ENCODE results near the gene DMKN.

DMKN gene

DNA sequence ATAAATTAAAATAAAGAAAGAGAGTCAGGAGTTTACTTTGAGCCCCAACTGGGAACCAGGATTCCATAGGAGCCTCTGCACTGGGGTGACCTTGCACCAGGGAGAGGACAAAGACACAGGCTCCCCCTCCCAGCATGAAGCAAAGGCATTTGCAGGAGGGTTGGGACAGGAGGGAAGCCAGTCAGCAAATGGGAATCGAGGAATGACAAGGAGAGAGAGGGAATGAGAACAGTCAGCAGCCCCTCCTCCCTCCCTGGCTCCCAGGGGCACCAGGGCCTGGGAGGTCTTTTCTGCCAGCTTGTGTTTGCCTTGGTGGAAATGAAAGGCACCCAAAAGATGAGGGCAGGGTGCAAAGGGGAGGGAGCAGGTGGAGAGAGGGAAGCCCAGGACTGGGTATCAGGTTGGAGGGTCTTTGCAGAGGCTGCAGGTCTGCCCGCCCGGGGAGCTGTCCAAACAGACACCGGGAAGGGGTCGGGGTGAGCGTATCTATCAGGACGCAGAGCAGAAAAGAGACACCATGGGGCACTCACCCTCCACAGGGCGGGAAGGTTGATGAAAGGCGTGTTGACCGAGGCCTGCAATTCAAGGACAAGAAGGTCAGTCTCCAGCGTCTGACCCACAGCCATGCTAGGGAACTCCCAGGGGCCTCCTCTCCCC is 10.9 kb upstream of the DMKN start:
- H3K9me3 ChIP-seq (ENCODE audit: control insufficient read depth, insufficient read depth, low read length): no peaks in the 10 kb centered on the region
- peaks cover 18% of the 10 kb centered on the region for H3K4me1 ChIP-seq (ENCODE audit: insufficient read depth, low read length)

GRCh38 chr19:35522745-35523327 is 9.4 kb upstream of the DMKN start:
- H3K4me1 ChIP-seq (ENCODE audit: insufficient read depth, low read length): peaks cover 18% of the 10 kb centered on the region
- H3K36me3 ChIP-seq (ENCODE audit: insufficient read depth, low read length): no peaks in the 10 kb centered on the region
- H3K9me3 ChIP-seq (ENCODE audit: control insufficient read depth, insufficient read depth, low read length): no peaks in the 10 kb centered on the region
- H3K9ac ChIP-seq (ENCODE audit: low read depth, low read length): no peak overlapping the region

More for the DNA sequence above, 10.9 kb upstream of the DMKN start:
- H3K9ac ChIP-seq (ENCODE audit: low read depth, low read length): peak overlapping the region; percentile 36; the same call in 1 of the 2 replicates
- no peaks in the 10 kb centered on the region for H3K36me3 ChIP-seq (ENCODE audit: insufficient read depth, low read length)

GRCh38 chr19:35521124-35521743 is 7.8 kb upstream of the DMKN start:
- no peak overlapping the region for H3K9ac ChIP-seq (ENCODE audit: low read depth, low read length)
- peaks cover 18% of the 10 kb centered on the region for H3K4me1 ChIP-seq (ENCODE audit: insufficient read depth, low read length)
- no peaks in the 10 kb centered on the region for H3K9me3 ChIP-seq (ENCODE audit: control insufficient read depth, insufficient read depth, low read length)
- H3K36me3 ChIP-seq (ENCODE audit: insufficient read depth, low read length): no peaks in the 10 kb centered on the region

- H3K9ac ChIP-seq (ENCODE audit: low read depth, low read length): no peak overlapping the region
- no peaks in the 10 kb centered on the region for H3K36me3 ChIP-seq (ENCODE audit: insufficient read depth, low read length)
- H3K4me1 ChIP-seq (ENCODE audit: insufficient read depth, low read length): peaks cover 10% of the 10 kb centered on the region
- H3K9me3 ChIP-seq (ENCODE audit: control insufficient read depth, insufficient read depth, low read length): no peaks in the 10 kb centered on the region
Measured at GRCh38 chr19:35519291-35519690, 5.8 kb upstream of the DMKN start.

DNA sequence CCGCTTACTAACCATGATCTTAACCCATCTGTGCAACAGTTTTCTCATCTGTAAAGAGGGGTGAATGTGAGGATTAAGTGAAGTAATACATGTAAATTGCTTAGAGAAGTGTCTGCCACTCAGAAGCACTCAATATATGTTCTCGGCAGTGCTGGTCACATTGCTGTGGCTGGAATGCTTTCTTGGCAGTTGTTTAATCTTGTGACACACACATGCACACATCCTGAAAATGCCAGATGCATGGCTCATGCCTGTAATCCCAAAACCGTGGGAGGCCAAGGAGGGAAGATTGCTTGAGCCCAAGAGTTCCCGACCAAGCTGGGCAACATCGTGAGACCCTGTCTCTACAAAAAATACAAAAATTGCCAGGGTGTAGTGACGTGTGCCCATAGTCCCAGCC is 4.9 kb upstream of the DMKN start:
- no peaks in the 10 kb centered on the region for H3K9me3 ChIP-seq (ENCODE audit: control insufficient read depth, insufficient read depth, low read length)
- no peaks in the 10 kb centered on the region for H3K36me3 ChIP-seq (ENCODE audit: insufficient read depth, low read length)
- no peak overlapping the region for H3K9ac ChIP-seq (ENCODE audit: low read depth, low read length)
- H3K4me1 ChIP-seq (ENCODE audit: insufficient read depth, low read length): peaks cover 8% of the 10 kb centered on the region

- no peak overlapping the region for H3K9ac ChIP-seq (ENCODE audit: low read depth, low read length)
- H3K36me3 ChIP-seq (ENCODE audit: insufficient read depth, low read length): no peaks in the 10 kb centered on the region
- no peaks in the 10 kb centered on the region for H3K9me3 ChIP-seq (ENCODE audit: control insufficient read depth, insufficient read depth, low read length)
- peaks cover 13% of the 10 kb centered on the region for H3K4me1 ChIP-seq (ENCODE audit: insufficient read depth, low read length)
Measured at GRCh38 chr19:35517342-35517741, 3.9 kb upstream of the DMKN start.

DNA sequence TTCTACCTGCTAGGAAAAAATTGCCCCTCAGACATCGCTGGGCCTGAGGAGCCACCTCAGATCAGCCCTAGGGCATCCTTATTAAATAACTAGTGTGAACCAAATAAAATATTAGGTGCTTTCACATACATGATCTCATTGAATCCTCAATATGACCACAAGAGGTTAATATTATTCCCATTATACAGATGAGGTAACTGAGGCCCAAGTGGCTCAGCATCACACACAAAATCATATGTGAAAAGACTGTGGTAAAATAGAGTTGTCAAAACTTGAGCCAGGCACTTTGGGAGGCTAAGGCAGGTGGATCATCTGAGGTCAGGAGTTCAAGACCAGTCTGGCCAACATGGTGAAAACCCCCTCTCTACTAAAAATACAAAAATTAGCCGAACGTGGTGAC is 2.9 kb upstream of the DMKN start:
- Histone ChIP-seq H3K4me1 (ENCODE audit: insufficient read depth, low read length) (peaks cover 10% of the 10 kb centered on the region), H3K9ac (ENCODE audit: low read depth, low read length) (no peak overlapping the region), H3K36me3 (ENCODE audit: insufficient read depth, low read length) (no peaks in the 10 kb centered on the region), H3K9me3 (ENCODE audit: control insufficient read depth, insufficient read depth, low read length) (no peaks in the 10 kb centered on the region)

DNA sequence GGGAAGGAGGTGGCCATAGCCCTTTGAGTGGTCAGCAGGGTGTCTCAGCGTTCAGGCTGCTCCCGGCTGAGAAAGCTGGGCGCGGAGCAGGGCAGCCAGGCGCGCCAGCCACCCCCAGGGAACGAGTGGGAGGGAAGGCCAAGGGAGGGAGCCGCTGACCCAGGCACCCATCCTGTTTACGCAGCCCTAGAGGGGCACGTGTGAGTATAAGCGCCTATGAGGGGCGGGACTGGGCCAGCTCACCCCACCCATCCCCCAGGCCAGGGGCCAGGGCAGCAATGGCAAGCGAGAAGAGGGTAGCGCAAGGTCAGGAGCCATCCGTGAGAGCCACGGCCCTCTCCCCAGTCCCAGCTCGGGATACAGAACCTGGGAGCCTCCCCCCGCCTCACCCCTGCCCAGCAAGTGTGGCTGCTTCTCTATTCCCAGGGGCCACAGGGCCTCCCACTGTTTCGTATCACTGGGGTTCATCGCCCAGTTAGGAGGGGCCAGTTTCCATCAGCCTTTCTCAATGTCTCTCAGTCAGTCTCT is 897 bp upstream of the DMKN start:
- no peaks in the 10 kb centered on the region for H3K36me3 ChIP-seq (ENCODE audit: insufficient read depth, low read length)
- peak overlapping the region; percentile 43; the same call in 1 of the 2 replicates for H3K9ac ChIP-seq (ENCODE audit: low read depth, low read length)
- no peaks in the 10 kb centered on the region for H3K9me3 ChIP-seq (ENCODE audit: control insufficient read depth, insufficient read depth, low read length)
- H3K4me1 ChIP-seq (ENCODE audit: insufficient read depth, low read length): peaks cover 7% of the 10 kb centered on the region; the same call in 1 of the 2 replicates

- Histone ChIP-seq H3K9ac (ENCODE audit: low read depth, low read length) (no peak overlapping the region; the same call in 1 of the 2 replicates), H3K9me3 (ENCODE audit: control insufficient read depth, insufficient read depth, low read length) (no peaks in the 10 kb centered on the region)
Measured at GRCh38 chr19:35512831-35513627, 420 bp downstream of the DMKN start.

GRCh38 chr19:35511337-35511736 is 2.1 kb downstream of the DMKN start:
- Histone ChIP-seq H3K4me1 (ENCODE audit: insufficient read depth, low read length) (peaks cover 10% of the 10 kb centered on the region; the same call in 1 of the 2 replicates), H3K9ac (ENCODE audit: low read depth, low read length) (no peak overlapping the region), H3K36me3 (ENCODE audit: insufficient read depth, low read length) (peaks cover 4% of the 10 kb centered on the region; the same call in 1 of the 2 replicates), H3K9me3 (ENCODE audit: control insufficient read depth, insufficient read depth, low read length) (no peaks in the 10 kb centered on the region)

More at GRCh38 chr19:35512831-35513627, 420 bp downstream of the DMKN start:
- peaks cover 4% of the 10 kb centered on the region; the same call in 1 of the 2 replicates for H3K36me3 ChIP-seq (ENCODE audit: insufficient read depth, low read length)
- H3K4me1 ChIP-seq (ENCODE audit: insufficient read depth, low read length): peaks cover 10% of the 10 kb centered on the region; the same call in 1 of the 2 replicates

DNA sequence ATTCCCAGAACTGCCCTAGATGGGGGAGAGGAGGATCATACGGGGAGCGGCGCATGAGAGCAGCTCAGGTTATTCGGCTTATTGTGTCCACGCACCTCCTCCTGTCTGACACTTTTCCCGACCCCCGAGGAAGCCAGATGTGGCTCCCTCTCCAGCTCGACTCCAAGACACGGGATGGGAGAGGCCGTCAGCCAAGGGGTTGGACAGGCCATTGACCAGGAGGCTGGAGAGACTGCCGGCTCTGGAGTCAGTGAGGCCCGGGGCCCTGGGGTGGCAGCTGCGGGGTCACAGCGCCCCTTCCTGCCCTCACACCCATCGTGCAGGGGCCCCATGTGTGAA is 2.9 kb downstream of the DMKN start:
- Histone ChIP-seq H3K9me3 (ENCODE audit: control insufficient read depth, insufficient read depth, low read length) (no peaks in the 10 kb centered on the region), H3K4me1 (ENCODE audit: insufficient read depth, low read length) (peaks cover 10% of the 10 kb centered on the region; the same call in 1 of the 2 replicates), H3K9ac (ENCODE audit: low read depth, low read length) (peak overlapping the region; percentile 91; the same call in 1 of the 2 replicates), H3K36me3 (ENCODE audit: insufficient read depth, low read length) (peaks cover 9% of the 10 kb centered on the region)

DNA sequence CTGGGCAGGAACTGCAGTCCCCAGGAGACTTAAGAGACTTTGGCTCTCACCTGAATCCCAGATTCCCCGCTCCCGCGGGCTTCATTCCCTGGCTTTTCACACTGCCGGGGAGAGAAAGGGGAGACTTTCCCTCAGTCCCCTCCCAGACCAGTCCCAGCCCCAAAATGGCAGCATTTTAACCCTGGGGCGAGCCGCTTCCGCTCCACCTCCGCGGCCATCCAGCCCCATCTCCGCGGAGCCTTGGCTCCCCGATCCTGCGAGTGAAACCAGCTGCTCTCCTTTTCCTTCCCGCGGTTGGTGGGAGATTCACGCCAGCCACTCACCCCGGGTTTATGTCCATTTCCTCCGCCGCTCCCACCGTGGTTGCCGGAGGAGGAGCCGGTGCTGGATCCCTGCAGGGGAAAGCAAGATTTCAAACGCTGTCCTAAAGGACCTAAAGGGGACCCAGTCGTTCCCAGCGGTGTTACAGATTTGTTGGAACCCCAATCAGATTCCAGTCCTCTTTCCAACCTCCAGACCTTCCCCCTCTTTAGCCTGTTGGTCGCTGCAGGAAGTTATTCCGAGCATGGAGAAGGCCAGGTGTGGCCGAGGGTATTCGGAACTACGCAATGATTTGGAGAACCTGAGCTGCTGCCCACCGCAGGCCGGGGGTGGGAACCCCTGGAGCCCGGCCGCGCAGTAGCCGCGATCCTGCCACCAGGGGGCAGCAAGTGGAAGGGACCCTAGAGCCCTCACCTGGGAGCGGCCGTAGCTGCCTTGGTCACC is 3.4 kb downstream of the DMKN start:
- Histone ChIP-seq H3K9ac (ENCODE audit: low read depth, low read length) (peak overlapping the region; percentile 91), H3K9me3 (ENCODE audit: control insufficient read depth, insufficient read depth, low read length) (no peaks in the 10 kb centered on the region), H3K36me3 (ENCODE audit: insufficient read depth, low read length) (peaks cover 14% of the 10 kb centered on the region), H3K4me1 (ENCODE audit: insufficient read depth, low read length) (peaks cover 10% of the 10 kb centered on the region; the same call in 1 of the 2 replicates)

- Histone ChIP-seq H3K4me1 (ENCODE audit: insufficient read depth, low read length) (peaks cover 10% of the 10 kb centered on the region; the same call in 1 of the 2 replicates), H3K9ac (ENCODE audit: low read depth, low read length) (peak overlapping the region; percentile 91), H3K9me3 (ENCODE audit: control insufficient read depth, insufficient read depth, low read length) (no peaks in the 10 kb centered on the region)
Measured at GRCh38 chr19:35509018-35509652, 4.3 kb downstream of the DMKN start.

More at GRCh38 chr19:35509018-35509652, 4.3 kb downstream of the DMKN start:
- H3K36me3 ChIP-seq (ENCODE audit: insufficient read depth, low read length): peaks cover 21% of the 10 kb centered on the region

Measured in ES-I3 (cell line).